Transverse colon (tissue), 4 donors: ENCODE results near the gene AGAP1. TPM values are rescaled to one million over a fixed set of nuclear protein-coding genes. Genes with fewer than 3 reads are reported as not detected.

ENCODE experiments used
- DNase-seq: peaks from one replicate; pipeline ENCODE4 v3.0.0-alpha.2; 2019
- H3K27ac ChIP-seq, 4 donors: fragments of 200-600 bp; sonication (generic); 2 replicates each; pipeline ENCODE4 v1.5.1; 2016 to 2018; ENCODE audit warnings: inconsistent platforms in 4 of 4
- H3K27me3 ChIP-seq: fragments of 200-600 bp; sonication (generic); 2 replicates; pipeline ENCODE4 v1.5.1; 2017; ENCODE audit warnings: inconsistent platforms
- H3K36me3 ChIP-seq, 4 donors: fragments of 200-600 bp; sonication (generic); 2 replicates each; pipeline ENCODE4 v1.5.1; 2017 to 2019; ENCODE audit warnings: inconsistent platforms in 4 of 4
- H3K4me1 ChIP-seq, 4 donors: fragments of 200-600 bp; sonication (generic); 2 replicates each; pipeline ENCODE4 v1.5.1; 2017 to 2020; ENCODE audit warnings: inconsistent platforms in 4 of 4
- H3K4me3 ChIP-seq, 4 donors: fragments of 200-600 bp; sonication (generic); 1 replicate in 1 of 4; 2 replicates in 3 of 4; pipeline versions ENCODE4 v1.5.1 to v1.6.1; 2017 to 2019; ENCODE audit warnings: inconsistent platforms in 4 of 4
- H3K9me3 ChIP-seq, 2 donors: fragments of 200-600 bp; sonication (generic); 2 replicates each; pipeline ENCODE4 v1.5.1; 2017 to 2019; ENCODE audit warnings: inconsistent platforms in 2 of 2
- CTCF ChIP-seq, 5 experiments: fragments of 200-600 bp in 3 of 5; fragments of 450-650 bp in 2 of 5; sonication (generic) in 3 of 5; IDR thresholded peaks; 1 replicate in 2 of 5; 2 replicates in 3 of 5; pipeline ENCODE4 v1.5.1; 2016 to 2017; ENCODE audit warnings: antibody characterized with exemption in 5 of 5, inconsistent platforms in 3 of 5, mild to moderate bottlenecking in 2 of 5, moderate library complexity in 1 of 5
- EP300 ChIP-seq: sonication (generic); formaldehyde crosslinking; IDR thresholded peaks from one replicate; pipeline ENCODE4 v1.6.1; 2017; ENCODE audit warnings: antibody characterized with exemption, low read depth
- POLR2A ChIP-seq: fragments of 450-650 bp; IDR thresholded peaks from one replicate; pipeline ENCODE4 v1.6.1; 2016; ENCODE audit warnings: antibody characterized with exemption, mild to moderate bottlenecking, moderate library complexity
- POLR2AphosphoS5 ChIP-seq, 3 donors: sonication (generic); formaldehyde crosslinking; IDR thresholded peaks; one replicate each; pipeline ENCODE4 v1.6.1; 2016; ENCODE audit warnings: antibody characterized with exemption in 3 of 3
- WGBS, 2 donors: methylation state at CpG; one replicate each; pipeline ENCODE4 v1.1.5; 2018; ENCODE audit warnings: low coverage in 1 of 2; 5-methylcytosine and 5-hydroxymethylcytosine counted together
- in situ Hi-C, 4 donors: fragments of 200-750 bp; cut with MboI; loops; one replicate each; pipeline versions ENCODE4 v1.15.0 to v1.15.1; 2017; ENCODE audit warnings: low sequenced_read_pairs in 3 of 4, low pct_ligation_motif_present in 1 of 4, low pct_unique_long_range_greater_than_20kb in 1 of 4
- intact Hi-C: fragments of 100-400 bp; cut with DNase I; formaldehyde crosslinking; loops from one replicate; pipeline ENCODE4 v1.15.1; 2023; ENCODE audit warnings: low total_unique reads
- total RNA-seq, 4 donors: library from RNA; depleted of rRNA; stranded (reverse); fragments of >200 nt; gene quantifications; one replicate each; pipeline ENCODE4 v1.1.0, GENCODE V29; 2016

AGAP1 gene
- total RNA-seq, 4 donors from 2014 or later, result 56.1 to 96.9 (median 71.2) TPM

GRCh38 chr2:235958221-235958930 lies 464.5 kb downstream of the AGAP1 start:
- no peaks in the 10 kb centered on the region for H3K9me3 ChIP-seq
- DNase-seq, result no peak
- 92 to 95% methylated on average over 7 to 23 of the region's 23 CpGs for WGBS, 2 donors
- no peak overlapping the region for H3K27ac ChIP-seq
- TF ChIP-seq EP300, result no peak
- no peak for TF ChIP-seq POLR2A
- TF ChIP-seq CTCF (IDR thresholded peaks at IDR 0.05), result no peak
- TF ChIP-seq POLR2AphosphoS5 (IDR thresholded peaks at IDR 0.05), result no peak
- no peaks in the 10 kb centered on the region for H3K27me3 ChIP-seq
- H3K36me3 ChIP-seq, result no peaks in the 10 kb centered on the region
- H3K4me3 ChIP-seq, result no peak overlapping the region
- H3K4me1 ChIP-seq, result no peaks in the 10 kb centered on the region
- in situ Hi-C loops (no loop called here), intact Hi-C loops (no loop called here)

- no peaks in the 10 kb centered on the region for H3K36me3 ChIP-seq
- no peaks in the 10 kb centered on the region for H3K9me3 ChIP-seq
- in situ Hi-C loops (no loop called here), intact Hi-C loops (no loop called here)
- H3K4me1 ChIP-seq, result no peaks in the 10 kb centered on the region
- no peak overlapping the region for H3K27ac ChIP-seq
- no peak for TF ChIP-seq POLR2A
- no peak for TF ChIP-seq EP300
- TF ChIP-seq POLR2AphosphoS5 (IDR thresholded peaks at IDR 0.05), result no peak
- TF ChIP-seq CTCF (IDR thresholded peaks at IDR 0.05), result no peak
- no peak for DNase-seq
- 84 to 92% methylated on average over 5 to 29 of the region's 29 CpGs for WGBS, 2 donors
- no peaks in the 10 kb centered on the region for H3K27me3 ChIP-seq
- no peak overlapping the region for H3K4me3 ChIP-seq
These were observed 465.1 kb downstream of the AGAP1 start for GRCh38 chr2:235958931-235959410.

GRCh38 chr2:235960011-235960715 lies 466.3 kb downstream of the AGAP1 start:
- H3K27ac ChIP-seq, result no peak overlapping the region
- in situ Hi-C loops (no loop called here), intact Hi-C loops (no loop called here)
- 90% methylated on average over 2 to 21 of the region's 21 CpGs for WGBS, 2 donors
- no peaks in the 10 kb centered on the region for H3K27me3 ChIP-seq
- no peak for DNase-seq
- no peak overlapping the region for H3K4me3 ChIP-seq
- no peaks in the 10 kb centered on the region for H3K9me3 ChIP-seq
- no peaks in the 10 kb centered on the region for H3K36me3 ChIP-seq
- H3K4me1 ChIP-seq, result no peaks in the 10 kb centered on the region
- TF ChIP-seq POLR2AphosphoS5 (IDR thresholded peaks at IDR 0.05) (no peak), CTCF (IDR thresholded peaks at IDR 0.05) (no peak), POLR2A (no peak), EP300 (no peak)

- Histone ChIP-seq H3K27me3 (no peaks in the 10 kb centered on the region), H3K27ac (no peak overlapping the region), H3K4me1 (no peaks in the 10 kb centered on the region), H3K9me3 (no peaks in the 10 kb centered on the region), H3K36me3 (no peaks in the 10 kb centered on the region), H3K4me3 (no peak overlapping the region)
- in situ Hi-C loops (no loop called here), intact Hi-C loops (no loop called here)
- no peak for DNase-seq
- 96% methylated on average over 5 to 31 of the region's 31 CpGs for WGBS, 2 donors
- no peak for TF ChIP-seq POLR2AphosphoS5 (IDR thresholded peaks at IDR 0.05)
- no peak for TF ChIP-seq CTCF (IDR thresholded peaks at IDR 0.05)
- no peak for TF ChIP-seq EP300
- no peak for TF ChIP-seq POLR2A
These were observed 467.1 kb downstream of the AGAP1 start for GRCh38 chr2:235960716-235961640.
